Prostate gland (tissue), 2 donors: ENCODE results near the gene DLGAP4. TPM values are rescaled to one million over a fixed set of nuclear protein-coding genes. Genes with fewer than 3 reads are reported as not detected.

Experiments used
- DNase-seq: peaks from one replicate; pipeline ENCODE4 v3.0.0-alpha.2; 2019; ENCODE audit warnings: low spot score
- H3K27ac ChIP-seq, 2 donors: fragments of 200-600 bp; sonication (generic); 2 replicates each; pipeline ENCODE4 v1.5.1; 2017 to 2019
- H3K27me3 ChIP-seq: fragments of 200-600 bp; sonication (generic); replicated peaks from 2 replicates; pipeline ENCODE4 v1.5.1; 2019; ENCODE audit not compliant: insufficient read depth
- H3K36me3 ChIP-seq, 2 donors: fragments of 200-600 bp; sonication (generic); 1 replicate in 1 of 2; 2 replicates in 1 of 2; pipeline versions ENCODE4 v1.5.1 to v1.8.1; 2017 to 2019
- H3K4me1 ChIP-seq: fragments of 200-600 bp; sonication (generic); replicated peaks from 2 replicates; pipeline ENCODE4 v1.5.1; 2019
- H3K4me3 ChIP-seq, 2 donors: fragments of 200-600 bp; sonication (generic); 2 replicates each; pipeline ENCODE4 v1.5.1; 2017 to 2019
- H3K9me3 ChIP-seq: fragments of 200-600 bp; sonication (generic); 2 replicates; pipeline ENCODE4 v1.5.1; 2017
- POLR2A ChIP-seq: fragments of 450-650 bp; IDR thresholded peaks from one replicate; pipeline ENCODE4 v1.6.1; 2016; ENCODE audit warnings: antibody characterized with exemption, mild to moderate bottlenecking
- POLR2AphosphoS5 ChIP-seq: sonication (generic); formaldehyde crosslinking; IDR thresholded peaks from one replicate; pipeline ENCODE4 v1.6.1; 2017; ENCODE audit warnings: antibody characterized with exemption
- WGBS: methylation state at CpG from one replicate; pipeline ENCODE4 v1.1.5; 2018; 5-methylcytosine and 5-hydroxymethylcytosine counted together
- intact Hi-C: fragments of 100-400 bp; cut with DNase I; formaldehyde crosslinking; loops from one replicate; pipeline ENCODE4 v1.14.2; 2022
- total RNA-seq, 2 donors: library from RNA; depleted of rRNA; stranded (reverse); fragments of >200 nt; gene quantifications; one replicate each; pipeline ENCODE4 v1.1.0, GENCODE V29; 2016
- TF ChIP-seq, protein P1 (sequence below), 4 experiments: fragments of 200-600 bp in 2 of 4; fragments of 450-650 bp in 2 of 4; sonication (generic) in 2 of 4; IDR thresholded peaks; 1 replicate in 3 of 4; 2 replicates in 1 of 4; pipeline ENCODE4 v1.5.1; 2016 to 2019; ENCODE audit warnings: antibody characterized with exemption in 4 of 4, mild to moderate bottlenecking in 2 of 4, moderate library complexity in 2 of 4

The DLGAP4 gene
- total RNA-seq, 2 donors from 2014 or later = 38.0 to 104 TPM

DNA sequence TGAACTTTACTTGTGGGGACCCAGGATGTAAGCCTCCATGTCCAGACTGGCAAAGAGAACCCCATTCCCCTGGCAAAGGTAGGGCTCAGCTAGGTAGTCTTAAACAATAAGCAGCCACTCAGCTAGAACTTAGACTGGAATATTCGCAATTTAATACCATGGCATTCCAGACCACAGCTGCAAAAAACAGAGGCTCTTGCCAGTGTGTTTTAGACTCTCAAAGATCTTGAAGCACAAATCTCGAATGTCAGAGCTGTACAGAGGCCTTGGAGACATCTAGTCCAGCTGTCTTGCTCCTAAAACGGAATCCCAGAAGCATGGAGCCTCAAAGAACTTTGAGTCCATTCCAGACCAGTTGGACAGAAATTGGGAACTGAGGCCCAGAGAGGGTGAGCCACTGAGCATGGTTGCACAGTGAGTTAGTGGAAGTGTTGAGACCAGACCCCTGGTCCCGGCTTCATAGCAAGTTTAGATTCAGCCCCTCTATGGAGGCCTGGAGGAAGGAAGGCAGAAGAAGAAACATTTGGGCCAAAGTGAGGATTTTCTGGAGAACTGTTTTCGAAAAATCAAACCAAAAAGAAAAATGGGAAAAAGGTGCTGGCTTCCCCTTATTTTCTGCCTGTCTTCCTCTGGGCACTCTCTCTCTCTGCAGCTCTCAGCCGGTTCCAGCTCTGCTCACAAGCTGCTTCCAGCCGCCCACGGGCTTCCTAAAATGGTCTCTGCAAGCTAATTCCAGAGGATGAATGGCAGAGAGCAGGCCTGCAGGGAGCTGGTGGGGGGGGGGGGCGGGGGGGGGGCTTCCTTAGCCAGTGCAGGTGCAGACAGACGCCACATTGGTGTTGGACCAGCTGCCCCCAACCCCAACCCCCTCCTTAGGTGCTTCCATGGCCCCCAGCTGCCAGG lies 37.4 kb upstream of the DLGAP4 start:
- Histone ChIP-seq H3K4me1 (no peaks in the 10 kb centered on the region), H3K36me3 (no peaks in the 10 kb centered on the region), H3K27me3 (no peaks in the 10 kb centered on the region), H3K9me3 (no peaks in the 10 kb centered on the region), H3K4me3 (no peak overlapping the region), H3K27ac (no peak overlapping the region)
- intact Hi-C loops = no loop called here
- DNase-seq = no peak
- TF ChIP-seq POLR2A = no peak
- TF ChIP-seq, protein P1, sequence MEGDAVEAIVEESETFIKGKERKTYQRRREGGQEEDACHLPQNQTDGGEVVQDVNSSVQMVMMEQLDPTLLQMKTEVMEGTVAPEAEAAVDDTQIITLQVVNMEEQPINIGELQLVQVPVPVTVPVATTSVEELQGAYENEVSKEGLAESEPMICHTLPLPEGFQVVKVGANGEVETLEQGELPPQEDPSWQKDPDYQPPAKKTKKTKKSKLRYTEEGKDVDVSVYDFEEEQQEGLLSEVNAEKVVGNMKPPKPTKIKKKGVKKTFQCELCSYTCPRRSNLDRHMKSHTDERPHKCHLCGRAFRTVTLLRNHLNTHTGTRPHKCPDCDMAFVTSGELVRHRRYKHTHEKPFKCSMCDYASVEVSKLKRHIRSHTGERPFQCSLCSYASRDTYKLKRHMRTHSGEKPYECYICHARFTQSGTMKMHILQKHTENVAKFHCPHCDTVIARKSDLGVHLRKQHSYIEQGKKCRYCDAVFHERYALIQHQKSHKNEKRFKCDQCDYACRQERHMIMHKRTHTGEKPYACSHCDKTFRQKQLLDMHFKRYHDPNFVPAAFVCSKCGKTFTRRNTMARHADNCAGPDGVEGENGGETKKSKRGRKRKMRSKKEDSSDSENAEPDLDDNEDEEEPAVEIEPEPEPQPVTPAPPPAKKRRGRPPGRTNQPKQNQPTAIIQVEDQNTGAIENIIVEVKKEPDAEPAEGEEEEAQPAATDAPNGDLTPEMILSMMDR (IDR thresholded peaks at IDR 0.05) = no peak
- TF ChIP-seq POLR2AphosphoS5 = no peak
- WGBS = 63% methylated on average over 10 of the region's 10 CpGs

DNA sequence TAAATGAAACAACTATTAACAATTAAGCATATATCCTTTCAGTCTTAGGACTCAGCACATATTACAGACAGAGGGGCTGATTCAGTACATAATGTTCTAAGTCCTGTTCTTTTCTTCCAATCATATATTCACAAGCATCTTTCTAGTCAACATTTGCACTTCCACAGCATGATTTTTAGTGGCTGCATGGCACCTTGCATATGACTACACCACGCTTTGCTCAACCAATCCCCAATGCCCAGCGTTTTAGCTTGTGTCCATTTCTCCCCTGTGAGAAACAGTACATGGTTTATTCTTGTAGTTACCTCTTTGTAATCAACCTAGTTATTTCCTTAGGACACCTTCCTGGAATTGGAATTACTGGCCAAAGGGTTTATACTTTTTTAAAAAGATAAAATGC lies 36.6 kb upstream of the DLGAP4 start:
- DNase-seq = no peak
- no peak overlapping the region for H3K27ac ChIP-seq
- no peaks in the 10 kb centered on the region for H3K36me3 ChIP-seq
- WGBS = 78% methylated on average over 2 of the region's 2 CpGs
- no peaks in the 10 kb centered on the region for H3K9me3 ChIP-seq
- H3K27me3 ChIP-seq = no peaks in the 10 kb centered on the region
- H3K4me3 ChIP-seq = no peak overlapping the region
- intact Hi-C loops = no loop called here
- no peak for TF ChIP-seq POLR2AphosphoS5
- no peak for TF ChIP-seq POLR2A
- TF ChIP-seq, protein P1 (IDR thresholded peaks at IDR 0.05) = no peak
- H3K4me1 ChIP-seq = no peaks in the 10 kb centered on the region

DNA sequence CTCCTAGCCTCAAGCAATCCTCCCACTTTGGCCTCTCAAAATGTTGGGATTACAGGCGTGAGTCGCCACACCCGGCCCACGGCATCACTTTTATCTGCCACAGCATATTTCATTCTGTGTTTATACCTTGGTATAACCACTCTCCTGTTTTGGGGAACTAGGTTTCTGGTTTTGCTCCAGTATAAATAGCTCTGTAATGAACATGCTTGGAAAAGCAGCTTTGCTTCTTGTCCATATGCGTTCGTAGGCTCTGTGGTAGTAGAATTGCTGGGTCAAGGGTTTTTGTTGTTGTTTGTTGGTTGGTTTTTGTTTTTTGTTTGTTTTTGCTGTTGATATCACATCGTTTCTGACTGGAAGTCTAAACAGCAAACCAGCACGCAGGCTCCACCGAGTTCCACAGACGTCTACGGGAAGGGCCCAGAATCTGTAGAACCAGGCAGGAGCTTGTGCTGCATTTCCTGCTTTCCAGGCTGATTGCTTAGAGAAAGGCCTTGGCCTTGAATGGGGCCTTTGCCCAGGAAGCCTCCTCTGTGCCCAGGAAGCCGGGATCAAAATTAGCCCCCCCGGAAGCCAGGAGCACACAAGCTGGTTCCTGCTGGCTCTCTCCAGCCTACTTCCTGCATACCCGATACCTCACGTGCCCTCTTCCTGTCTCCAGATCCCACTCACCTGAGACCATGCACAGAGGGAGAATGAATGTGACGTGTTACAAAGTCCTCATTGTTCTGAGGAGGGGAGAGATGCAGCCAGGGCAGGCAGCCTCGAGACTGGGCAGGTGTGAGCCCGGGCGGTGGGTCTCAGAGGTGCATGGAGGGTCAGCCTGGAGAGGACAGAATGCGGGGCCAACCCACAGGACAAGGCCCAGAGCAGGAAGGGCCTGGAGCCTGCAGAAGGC lies 35.1 kb upstream of the DLGAP4 start:
- no peak for DNase-seq
- TF ChIP-seq, protein P1 (IDR thresholded peaks at IDR 0.05) = no peak
- Histone ChIP-seq H3K4me1 (no peaks in the 10 kb centered on the region), H3K4me3 (no peak overlapping the region), H3K9me3 (no peaks in the 10 kb centered on the region), H3K27ac (no peak overlapping the region), H3K27me3 (no peaks in the 10 kb centered on the region), H3K36me3 (no peaks in the 10 kb centered on the region)
- intact Hi-C loops = loop anchor here (10.0 kb wide), 1 partner anchor 164 kb away; no protein-coding TSS in a partner anchor
- WGBS = 76% methylated on average over 20 of the region's 20 CpGs

DNA sequence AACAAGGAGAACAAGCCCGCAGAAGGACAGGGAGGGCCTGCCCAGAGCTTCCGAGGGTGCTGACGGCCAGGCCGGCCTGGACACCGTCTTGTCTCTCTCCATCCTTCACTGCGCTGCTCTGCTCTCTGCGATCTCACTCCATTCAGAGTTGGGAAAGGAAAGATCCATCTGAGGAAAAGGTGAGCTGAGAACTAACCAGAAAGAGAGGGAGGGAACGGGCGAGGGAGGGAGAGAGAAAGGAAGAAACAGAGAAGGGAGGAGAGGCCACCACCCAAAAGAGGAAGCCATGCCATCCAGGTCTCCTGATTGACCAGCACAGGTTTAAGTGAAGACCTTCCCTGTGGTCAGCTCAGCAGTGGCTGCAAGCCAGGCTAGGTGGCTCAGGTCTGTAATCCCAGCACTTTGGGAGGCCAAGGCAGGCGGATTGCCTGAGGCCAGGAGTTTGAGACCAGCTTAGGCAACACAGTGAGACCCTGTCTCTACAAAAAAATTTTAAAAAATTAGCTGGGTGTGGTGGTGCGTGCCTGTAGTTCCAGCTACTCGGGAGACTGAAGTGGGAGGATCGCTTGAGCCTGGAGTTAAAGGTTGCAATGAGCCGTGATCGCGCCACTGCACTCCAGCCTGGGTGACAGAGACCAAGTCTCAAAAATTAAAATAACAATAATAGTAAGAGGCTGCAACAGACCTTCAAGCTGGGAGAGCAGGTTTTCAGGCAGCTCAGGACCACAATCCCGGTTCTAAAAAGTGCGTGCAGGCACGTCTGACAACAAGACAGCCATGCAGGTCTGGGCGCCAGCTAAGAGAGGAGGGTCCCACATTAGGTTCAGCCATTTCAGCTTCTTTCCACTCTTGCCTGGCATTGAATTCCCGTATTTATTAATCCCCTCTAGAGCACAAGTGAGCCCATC lies 34.2 kb upstream of the DLGAP4 start:
- H3K4me1 ChIP-seq = no peaks in the 10 kb centered on the region
- H3K4me3 ChIP-seq = no peak overlapping the region
- intact Hi-C loops = loop anchor here (10.0 kb wide), 1 partner anchor 163 kb away; no protein-coding TSS in a partner anchor
- WGBS = 85% methylated on average over 21 of the region's 21 CpGs
- DNase-seq = no peak
- H3K36me3 ChIP-seq = no peaks in the 10 kb centered on the region
- no peaks in the 10 kb centered on the region for H3K9me3 ChIP-seq
- no peak for TF ChIP-seq POLR2AphosphoS5
- TF ChIP-seq POLR2A = no peak
- TF ChIP-seq, protein P1 (IDR thresholded peaks at IDR 0.05) = no peak
- no peak overlapping the region for H3K27ac ChIP-seq
- no peaks in the 10 kb centered on the region for H3K27me3 ChIP-seq
